ENCODE data around the gene AKAP7. TPM values are rescaled to one million over a fixed set of nuclear protein-coding genes. Genes with fewer than 3 reads are reported as not detected.

AKAP7 gene
- total and polyA plus RNA-seq, 12 donors = 1.8 to 15.4 (median 8.7) TPM

DNA sequence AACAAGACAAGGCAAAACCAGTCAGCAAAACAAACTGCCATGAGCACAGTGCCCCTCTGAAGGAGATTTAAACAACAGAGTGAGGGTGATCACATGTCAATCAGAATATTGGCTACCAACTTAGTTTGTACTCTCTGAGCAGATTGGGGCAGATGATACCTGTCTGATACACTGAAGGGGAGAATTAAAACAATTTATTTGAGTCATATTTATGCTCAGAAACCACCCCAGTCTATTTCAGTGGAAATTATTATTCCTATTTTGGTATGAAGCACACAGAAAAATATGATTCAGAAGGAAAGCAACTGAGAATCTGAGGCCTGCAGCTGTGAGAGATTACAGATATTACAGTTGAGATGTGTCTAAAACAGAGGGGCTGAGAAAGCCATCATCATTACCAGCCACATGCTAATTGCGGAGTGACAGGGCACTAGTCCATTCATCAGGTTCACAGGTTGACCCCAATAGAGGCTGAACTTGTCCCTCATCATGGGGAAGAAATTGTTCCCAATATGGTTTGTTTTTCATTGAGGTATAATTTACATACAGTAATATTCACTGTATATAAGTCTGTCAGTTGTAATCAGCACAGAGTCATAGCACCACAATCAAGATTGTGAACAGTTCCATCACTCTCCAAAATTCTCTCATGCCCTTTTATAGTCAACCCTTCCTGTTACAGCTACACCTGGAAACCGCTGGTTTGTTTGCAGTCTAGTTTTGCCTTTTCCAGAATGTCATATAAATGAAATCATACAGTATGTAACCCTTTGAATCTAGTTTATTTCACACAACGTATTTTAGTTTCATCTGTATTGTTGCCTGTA is 134.5 kb downstream of the AKAP7 start:
- intact Hi-C loops (cut with DNase I) = no loop called here
- Histone ChIP-seq H3K36me3 (peaks cover 0 to 10% (median 0%) of the 10 kb centered on the region in 9 donors), H3K27ac (no peak overlapping the region), H3K27me3 (no peaks in the 10 kb centered on the region), H3K9me3 (peaks cover 0 to 17% (median 6%) of the 10 kb centered on the region in 11 donors), H3K4me3 (no peak overlapping the region), H3K4me1 (no peaks in the 10 kb centered on the region)
- no peak for DNase-seq
- WGBS, 2 donors = 98% methylated on average over 3 of the region's 3 CpGs
- TF ChIP-seq, protein P1, sequence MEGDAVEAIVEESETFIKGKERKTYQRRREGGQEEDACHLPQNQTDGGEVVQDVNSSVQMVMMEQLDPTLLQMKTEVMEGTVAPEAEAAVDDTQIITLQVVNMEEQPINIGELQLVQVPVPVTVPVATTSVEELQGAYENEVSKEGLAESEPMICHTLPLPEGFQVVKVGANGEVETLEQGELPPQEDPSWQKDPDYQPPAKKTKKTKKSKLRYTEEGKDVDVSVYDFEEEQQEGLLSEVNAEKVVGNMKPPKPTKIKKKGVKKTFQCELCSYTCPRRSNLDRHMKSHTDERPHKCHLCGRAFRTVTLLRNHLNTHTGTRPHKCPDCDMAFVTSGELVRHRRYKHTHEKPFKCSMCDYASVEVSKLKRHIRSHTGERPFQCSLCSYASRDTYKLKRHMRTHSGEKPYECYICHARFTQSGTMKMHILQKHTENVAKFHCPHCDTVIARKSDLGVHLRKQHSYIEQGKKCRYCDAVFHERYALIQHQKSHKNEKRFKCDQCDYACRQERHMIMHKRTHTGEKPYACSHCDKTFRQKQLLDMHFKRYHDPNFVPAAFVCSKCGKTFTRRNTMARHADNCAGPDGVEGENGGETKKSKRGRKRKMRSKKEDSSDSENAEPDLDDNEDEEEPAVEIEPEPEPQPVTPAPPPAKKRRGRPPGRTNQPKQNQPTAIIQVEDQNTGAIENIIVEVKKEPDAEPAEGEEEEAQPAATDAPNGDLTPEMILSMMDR (IDR thresholded peaks at IDR 0.05) = no peak
- ATAC-seq = no peak

DNA sequence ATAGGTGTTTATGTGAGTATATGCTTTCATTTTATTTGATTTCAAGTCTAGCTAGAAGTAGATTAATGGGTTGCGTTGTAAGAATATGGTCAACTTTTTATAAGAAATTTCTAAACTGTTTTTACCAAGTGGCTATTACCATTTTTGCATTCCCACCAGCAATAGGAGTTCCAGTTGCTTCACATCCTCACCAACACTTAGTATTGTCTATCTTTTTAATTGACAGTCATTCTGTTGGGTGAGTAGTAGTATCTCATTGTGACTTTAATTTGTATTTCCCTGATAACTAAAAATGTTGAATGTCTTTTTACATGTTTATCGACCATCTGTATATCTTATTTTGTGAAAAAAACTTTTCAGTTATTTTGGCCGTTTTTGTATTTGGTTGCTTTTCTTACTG is 135.3 kb downstream of the AKAP7 start:
- intact Hi-C loops (cut with DNase I) = no loop called here
- ATAC-seq (no peak), DNase-seq (no peak)
- WGBS, 2 donors = 96 to 98% methylated on average over 3 of the region's 3 CpGs
- TF ChIP-seq, protein P1 (IDR thresholded peaks at IDR 0.05) = no peak
- H3K27ac ChIP-seq = no peak overlapping the region
- no peak overlapping the region for H3K4me3 ChIP-seq
- peaks cover 0 to 17% (median 6%) of the 10 kb centered on the region in 11 donors for H3K9me3 ChIP-seq
- H3K36me3 ChIP-seq = peaks cover 0 to 10% (median 0%) of the 10 kb centered on the region in 9 donors
- H3K4me1 ChIP-seq = no peaks in the 10 kb centered on the region
- H3K27me3 ChIP-seq = no peaks in the 10 kb centered on the region

DNA sequence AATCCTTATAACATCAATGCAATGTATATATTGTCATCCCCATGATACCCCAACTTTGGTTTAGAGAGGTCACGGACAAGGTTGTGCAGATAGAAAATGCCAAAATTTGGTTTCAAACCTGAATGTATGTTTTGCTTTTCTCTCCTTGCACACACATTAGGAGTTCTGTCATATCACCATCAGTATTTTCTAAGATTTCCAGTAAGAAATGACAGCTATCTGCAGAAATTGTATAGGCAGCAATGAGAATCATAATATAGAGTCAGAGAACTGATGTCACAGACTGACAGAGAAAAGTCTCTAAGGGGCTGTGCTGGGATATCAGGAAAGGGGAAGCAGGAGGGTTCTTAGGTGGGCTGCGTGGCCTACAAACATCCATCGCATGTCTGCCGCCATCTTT is 140.0 kb downstream of the AKAP7 start:
- no peak for DNase-seq
- Histone ChIP-seq H3K9me3 (peaks cover 0 to 11% (median 3%) of the 10 kb centered on the region in 11 donors), H3K4me1 (no peaks in the 10 kb centered on the region), H3K4me3 (no peak overlapping the region), H3K27ac (no peak overlapping the region), H3K27me3 (no peaks in the 10 kb centered on the region), H3K36me3 (peaks cover 0 to 4% (median 0%) of the 10 kb centered on the region in 9 donors)
- WGBS, 2 donors = 97 to 98% methylated on average over 4 of the region's 4 CpGs
- intact Hi-C loops (cut with DNase I) = no loop called here
- no peak for ATAC-seq
- TF ChIP-seq, protein P1 (IDR thresholded peaks at IDR 0.05) = no peak

DNA sequence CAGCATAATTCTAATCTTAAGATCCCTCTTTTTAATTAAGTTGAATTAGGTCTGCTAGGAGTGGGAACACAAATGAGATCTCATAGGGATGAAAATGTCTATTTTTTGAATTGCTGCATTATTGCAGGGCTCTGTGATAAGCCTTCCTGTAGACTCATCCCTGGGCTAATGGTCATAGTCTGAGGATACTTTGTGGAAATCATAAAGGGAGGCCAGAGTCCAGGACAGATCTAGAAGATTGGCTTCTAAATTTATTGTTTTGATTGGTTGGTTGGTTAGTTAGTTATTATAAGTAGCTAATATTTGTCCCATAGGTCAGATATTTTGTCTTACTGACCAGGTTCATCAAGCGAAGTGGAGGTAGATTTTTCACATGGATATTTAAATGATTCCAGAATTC is 142.3 kb downstream of the AKAP7 start:
- 98 to 100% methylated on average over 1 of the region's 1 CpG for WGBS, 2 donors
- TF ChIP-seq, protein P1 (IDR thresholded peaks at IDR 0.05) = no peak
- DNase-seq = no peak

More for the DNA sequence above, 142.3 kb downstream of the AKAP7 start:
- no peak for ATAC-seq
- Histone ChIP-seq H3K4me3 (no peak overlapping the region), H3K9me3 (no peaks in the 10 kb centered on the region), H3K36me3 (peaks cover 0 to 2% (median 0%) of the 10 kb centered on the region in 9 donors), H3K4me1 (peaks cover 0 to 14% (median 6%) of the 10 kb centered on the region in 9 donors), H3K27me3 (no peaks in the 10 kb centered on the region), H3K27ac (no peak overlapping the region)
- intact Hi-C loops (cut with DNase I) = no loop called here
